HL-60/S4 treated with retinoic acid at 250 ng/mL for 4 days and 3 days (cell line): ENCODE data around the gene EGFL8.
"Not testable (repeated sequence)": the region's sequence is repeated elsewhere in the genome, so short reads cannot be mapped to it uniquely, and the experiment has no call there.

Experiments
- in situ Hi-C: fragments of 300-500 bp; cut with MboI; formaldehyde crosslinking; loops from 2 replicates; pipeline ENCODE4 v1.7.0; 2022; ENCODE audit warnings: low sequenced_read_pairs

Gene EGFL8

DNA sequence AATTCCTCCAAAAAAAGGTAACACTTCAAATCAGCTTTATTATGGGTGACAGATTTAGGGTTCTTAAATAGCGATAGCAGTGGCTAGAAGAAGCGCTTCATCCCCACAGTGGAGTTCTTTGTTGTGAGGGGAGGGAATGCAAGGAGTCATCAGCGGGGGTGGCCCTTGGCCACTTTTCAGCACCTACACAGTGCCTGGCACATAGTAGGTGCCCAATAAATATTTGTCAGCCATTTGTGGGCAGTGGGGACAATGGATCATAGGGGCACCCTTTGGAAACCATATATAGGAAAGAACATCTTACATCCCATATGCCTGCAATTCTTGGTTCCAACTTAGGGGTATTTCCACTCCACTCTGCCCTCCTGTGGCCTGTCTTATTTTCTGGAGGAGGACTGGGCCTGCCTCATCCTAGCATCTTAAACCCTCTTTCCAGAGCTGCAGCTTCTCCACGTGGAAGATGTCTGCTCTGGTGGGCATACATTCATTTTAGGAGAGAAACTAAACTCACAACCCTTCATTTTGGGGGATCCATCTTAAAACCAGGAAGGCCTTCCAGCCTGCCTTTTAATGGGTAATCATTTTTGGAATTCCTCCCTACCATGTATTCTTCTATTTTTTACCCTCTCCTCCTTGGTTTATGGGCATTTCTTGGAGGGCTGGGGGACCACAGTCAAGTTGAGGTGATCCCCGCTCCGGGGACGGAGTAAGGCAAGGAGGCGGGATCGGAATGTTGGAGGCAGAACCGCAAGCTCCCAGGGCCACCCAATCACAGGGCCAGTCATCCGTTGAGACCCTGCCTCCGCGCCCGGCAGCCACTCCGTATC, 30.6 kb downstream of the EGFL8 start:
- in situ Hi-C loops, result no loop called here

DNA sequence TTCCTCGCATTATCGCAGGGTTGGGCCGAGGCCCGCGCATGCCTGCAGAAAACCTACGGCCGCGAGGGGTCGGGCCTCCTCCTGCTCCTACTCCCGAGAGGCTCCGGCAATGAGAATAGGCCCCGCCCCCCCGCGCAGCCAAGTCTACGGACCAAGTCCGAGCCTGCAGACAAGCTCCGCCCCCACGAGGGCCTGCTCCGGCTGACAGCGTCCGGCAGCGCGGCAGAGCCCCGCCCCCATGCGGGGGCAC, 31.2 kb downstream of the EGFL8 start:
- in situ Hi-C loops, result no loop called here

DNA sequence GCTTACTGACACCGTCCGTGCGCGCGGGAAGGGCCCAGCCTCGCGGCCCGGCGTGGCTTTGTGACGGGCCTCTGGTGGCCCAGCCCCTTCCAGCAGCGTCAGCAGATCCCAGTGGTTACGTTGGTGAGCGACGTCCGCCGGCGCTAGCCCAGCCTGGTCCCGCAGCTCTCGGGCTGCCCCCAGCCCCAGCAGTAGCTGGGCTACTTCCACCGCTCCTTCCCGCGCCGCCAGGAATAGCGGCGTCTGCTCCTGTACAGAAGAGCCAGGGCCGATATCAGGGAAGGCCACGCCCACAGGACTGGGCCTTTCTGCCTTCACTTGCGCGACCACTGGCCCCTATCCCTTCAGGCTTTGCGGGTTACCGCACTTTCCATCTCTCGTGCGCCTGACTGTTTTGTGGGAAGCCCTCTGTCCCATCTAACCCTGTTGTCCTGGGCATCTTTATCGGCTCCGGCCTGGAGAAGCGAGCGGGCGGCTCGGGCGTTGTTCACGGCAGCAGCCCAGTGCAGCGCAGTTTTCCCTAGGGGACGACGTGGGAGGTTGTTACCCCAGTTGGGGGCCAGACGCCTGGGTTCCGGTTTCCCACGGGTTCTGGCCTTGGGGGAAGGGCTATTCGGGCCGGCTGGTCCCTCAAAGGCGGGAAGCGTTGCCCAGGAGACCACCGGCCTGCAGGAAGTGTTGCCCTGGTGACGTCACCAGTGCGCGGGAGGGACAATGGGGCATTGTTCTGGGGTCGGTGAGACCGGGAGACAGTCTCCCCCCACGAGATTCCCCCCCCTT, 31.7 kb downstream of the EGFL8 start:
- in situ Hi-C loops, result no loop called here

DNA sequence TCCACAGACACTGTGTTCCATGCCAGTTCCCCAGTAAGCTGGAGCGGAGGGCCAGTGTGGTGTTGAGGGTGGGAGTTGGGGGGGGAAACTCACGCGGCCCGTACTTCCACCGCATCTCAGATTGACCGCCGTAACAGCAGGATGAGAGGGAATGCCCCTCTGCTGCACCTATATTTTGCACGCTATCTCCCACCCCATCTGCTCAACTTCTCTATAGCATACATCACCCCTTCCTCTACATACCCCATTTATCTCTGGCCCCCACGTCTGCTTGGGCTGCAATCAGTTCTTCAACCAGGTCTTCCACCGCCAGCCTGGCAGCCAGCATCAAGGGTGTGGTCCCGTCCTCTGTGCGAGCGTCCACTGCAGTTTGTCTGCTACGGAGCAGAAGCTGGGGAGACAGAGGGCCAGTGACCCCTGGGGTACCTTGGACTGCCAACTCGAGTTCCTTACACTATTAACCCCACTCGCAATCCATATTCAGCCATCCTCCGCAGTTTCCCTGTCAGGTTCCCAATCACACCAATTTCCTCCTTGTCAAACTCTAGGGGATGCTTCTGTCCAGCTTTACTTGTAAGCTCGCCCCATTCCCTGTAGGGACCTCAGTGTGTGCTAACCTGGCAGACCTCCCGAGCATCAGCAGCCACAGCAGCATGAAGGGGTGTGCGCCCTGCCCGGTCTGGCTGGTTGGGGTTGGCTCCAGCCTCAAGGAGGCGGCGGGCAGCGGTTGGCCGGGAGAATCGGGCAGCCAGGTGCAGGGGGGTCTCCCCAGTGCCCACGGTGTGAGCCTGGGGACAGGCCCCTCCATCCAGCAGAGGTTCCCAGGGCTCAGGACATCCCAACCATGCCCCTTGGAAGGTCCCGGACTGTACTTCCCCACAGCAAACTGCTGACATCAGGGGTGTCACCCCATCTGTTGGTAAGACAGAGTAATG, 32.6 kb downstream of the EGFL8 start:
- in situ Hi-C loops, result no loop called here

DNA sequence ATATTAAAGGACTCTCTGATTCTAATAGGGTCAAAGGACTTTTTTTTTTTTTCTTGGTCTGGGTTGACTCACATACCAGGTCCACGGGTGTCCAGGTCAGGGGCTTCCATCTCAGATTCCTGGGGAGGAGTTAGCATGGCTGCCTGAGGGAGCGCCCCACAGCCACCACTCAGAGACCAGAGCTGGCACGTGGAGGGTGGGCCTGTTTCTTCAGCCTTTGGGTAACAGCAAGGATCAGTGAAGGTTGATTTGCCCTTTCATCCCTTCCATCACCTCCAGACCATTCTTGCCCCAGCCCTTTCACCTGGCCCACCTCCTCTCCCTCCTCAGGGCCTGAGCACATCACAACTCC, 33.9 kb downstream of the EGFL8 start:
- in situ Hi-C loops, result no loop called here

DNA sequence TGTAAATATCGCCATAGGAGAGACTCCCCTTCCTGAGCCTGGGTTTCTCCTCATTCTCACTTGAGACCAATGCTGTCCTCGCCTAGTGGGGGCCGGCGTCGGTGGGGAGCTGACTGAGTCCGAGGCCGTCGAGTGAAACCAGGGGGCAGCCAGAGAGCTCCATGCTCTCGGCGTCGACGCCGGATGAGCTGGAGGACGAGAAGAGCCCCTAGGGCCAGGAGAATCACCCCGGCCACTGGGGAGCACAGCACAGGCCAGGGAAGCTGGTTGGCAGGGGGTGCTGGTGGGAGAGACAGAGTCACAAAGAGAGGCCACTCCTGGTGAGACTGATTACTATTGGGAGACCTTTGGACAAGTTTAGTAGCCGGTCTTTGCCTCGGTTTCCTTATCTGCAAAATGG, 34.5 kb downstream of the EGFL8 start:
- in situ Hi-C loops, result no loop called here

DNA sequence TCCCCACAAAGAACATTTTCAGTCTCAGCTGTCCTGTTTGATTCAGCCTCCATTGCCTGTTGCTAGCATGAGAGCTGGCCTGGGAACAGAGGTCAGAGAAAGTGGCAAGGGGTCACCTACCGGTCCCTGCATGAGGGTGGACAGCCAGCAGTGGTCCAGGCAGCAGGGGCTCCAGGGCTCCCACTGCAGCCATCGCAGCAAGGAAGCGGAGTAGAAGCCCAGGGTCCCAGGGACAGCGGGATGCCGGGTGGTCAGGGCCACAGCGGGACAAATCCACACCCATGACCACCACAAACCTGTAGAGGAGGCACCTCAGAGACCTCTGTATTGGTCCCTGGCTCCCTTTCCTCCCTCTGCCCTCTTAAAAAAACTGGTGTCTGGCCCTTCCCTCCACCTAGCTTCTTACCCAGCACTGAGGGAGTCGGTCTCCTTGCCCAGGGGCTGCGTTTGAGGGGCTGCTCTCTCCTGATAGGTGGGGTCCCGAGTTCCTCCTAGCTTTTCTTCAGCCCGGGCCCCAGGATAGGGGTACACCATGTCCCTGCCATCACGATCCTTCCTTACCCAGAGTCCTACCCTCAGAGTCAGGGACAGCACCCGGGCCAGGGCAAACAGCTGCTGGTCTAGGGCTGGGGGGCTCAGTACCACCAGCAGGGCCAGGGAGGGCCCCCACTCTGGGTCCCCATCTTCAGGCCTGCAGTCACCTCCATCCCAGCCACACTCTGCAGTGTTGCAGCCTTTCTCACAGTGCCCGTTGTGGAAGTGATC, 36.5 kb downstream of the EGFL8 start:
- in situ Hi-C loops, result no loop called here

DNA sequence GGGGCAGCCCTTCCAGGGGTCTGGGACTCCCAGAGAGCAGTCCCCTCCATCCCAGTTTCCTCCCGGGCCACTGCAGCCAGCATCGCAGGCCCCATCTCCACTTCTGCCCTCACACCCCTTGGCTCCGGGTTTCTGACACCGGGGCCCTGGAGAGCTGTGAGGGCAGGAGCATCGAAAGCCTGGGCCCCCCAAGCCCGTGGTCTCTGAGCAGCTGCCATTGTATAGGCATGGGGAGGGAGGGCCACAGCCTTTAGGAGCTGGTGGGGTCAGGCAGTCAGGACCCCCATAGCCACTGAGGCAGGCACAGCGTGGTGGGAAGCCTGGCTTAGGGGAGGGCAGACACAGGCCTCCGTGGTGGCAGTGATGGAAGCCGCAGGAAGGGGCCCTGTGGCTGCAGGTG, 37.8 kb downstream of the EGFL8 start:
- in situ Hi-C loops, result no loop called here

DNA sequence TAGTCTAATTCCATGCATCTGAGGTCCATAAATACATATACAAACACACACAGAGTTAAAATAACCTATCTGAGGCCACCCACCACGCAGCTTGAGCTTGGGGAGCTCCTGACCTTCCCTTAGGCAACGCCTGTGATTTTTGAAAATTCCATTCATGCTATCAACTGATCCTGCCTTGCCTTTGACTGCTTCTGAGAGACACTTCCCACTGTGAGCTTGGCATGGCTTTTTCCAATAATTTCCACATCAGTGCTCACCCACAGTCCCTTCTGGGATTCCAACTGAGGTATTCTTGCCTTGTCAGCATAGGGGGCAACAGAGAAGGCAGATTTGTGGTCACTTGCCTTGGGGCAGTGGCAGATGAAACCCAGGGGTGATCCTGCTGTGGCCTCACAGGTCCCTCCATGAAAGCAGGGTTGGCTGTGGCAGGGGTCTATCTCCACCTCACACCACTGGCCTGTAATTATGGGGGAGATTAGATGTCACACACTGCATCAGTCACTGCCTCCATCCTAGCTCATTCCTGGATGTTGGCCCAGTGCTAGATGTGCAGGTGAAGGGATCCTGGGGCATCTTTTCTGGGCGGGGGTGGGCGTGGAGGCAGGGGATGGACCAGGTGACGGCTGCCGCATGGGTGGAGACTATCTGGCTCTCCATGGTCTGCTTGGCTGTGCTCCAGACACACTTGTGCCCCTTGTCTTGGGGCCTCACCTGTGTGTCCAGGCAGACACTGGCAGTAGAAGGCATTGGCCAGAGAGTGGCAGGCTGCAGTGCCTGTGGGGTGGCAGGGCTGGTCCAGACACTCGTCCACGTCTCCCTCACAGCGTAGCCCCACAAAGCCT, 39.3 kb downstream of the EGFL8 start:
- in situ Hi-C loops, result no loop called here

DNA sequence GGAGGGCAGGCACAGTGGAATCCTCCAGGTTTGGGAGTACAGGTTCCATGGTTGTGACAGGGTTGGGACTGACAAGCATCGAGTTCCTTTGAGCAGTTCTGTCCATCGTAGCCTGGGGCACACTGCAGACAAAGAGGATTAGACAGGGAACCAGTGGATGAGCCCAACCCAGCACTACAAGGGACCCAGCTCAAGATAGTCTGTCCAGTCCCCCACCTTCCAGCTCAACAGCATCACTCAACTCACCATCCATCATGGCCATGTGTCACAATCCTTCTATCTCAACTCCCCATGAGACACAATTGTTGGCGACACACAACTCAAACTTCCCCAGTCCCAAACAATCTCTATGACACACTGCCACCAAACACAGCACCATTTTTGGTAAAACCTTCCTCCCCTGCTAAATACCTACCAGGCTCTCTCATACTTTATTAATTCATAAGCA, 39.9 kb downstream of the EGFL8 start:
- in situ Hi-C loops, result no loop called here

DNA sequence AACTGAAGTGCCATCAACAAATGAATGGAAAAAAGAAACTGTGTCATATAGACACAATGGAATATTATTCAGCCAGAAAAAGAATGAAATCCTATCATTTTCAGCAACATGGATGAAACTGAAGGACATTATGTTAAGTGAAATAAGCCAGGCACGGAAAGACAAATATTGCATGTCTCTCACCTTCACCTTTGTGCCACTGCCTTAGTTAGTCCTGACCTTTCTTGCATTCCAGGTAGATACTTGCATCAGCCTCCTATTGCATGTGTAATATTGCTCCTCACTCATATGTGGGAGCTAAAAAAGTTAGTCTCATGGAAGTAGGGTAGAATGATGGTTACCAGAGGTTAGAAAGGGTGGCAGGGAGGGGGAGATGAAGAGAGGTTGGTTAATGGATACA, 44.6 kb downstream of the EGFL8 start:
- in situ Hi-C loops, result no loop called here

DNA sequence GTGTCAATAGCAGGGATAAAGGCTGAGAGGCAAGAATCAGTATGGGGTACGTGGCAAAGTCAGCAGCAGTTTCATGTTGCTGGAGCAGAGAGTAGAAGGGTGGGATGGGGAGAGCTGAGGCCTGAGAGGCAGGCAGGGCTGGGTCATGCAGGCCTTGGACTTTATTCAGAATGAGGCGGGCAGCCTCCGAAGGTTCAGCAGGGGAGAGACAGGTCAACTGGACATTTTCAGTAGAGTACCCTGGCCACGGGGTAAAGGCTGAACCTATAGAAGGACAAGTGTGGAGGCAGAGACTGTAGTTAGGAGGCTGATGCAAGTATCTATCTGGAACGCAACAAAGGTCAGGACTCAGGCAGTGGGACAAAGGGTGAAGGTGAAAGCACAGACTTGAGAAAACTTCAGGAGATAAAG, 45.8 kb downstream of the EGFL8 start:
- in situ Hi-C loops, result no loop called here

DNA sequence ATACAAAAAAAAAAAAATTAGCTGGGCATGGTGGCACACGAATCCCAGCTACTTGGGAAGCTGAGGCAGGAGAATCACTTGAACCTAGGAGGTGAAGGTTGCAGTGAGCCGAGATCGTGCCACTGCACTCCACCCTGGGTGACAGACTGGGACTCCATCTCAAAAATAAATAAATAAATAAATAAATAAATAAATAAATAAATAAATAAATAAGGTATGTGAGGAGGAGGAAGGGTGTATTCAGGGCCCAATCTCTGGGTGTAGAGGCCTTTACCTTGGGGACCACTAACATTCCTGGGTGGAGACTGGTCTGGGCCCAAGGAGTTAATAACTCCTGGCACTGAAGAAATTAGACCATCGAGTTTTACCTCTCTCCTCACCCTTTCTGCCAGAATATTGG, 47.0 kb downstream of the EGFL8 start:
- in situ Hi-C loops, result not testable (repeated sequence)

DNA sequence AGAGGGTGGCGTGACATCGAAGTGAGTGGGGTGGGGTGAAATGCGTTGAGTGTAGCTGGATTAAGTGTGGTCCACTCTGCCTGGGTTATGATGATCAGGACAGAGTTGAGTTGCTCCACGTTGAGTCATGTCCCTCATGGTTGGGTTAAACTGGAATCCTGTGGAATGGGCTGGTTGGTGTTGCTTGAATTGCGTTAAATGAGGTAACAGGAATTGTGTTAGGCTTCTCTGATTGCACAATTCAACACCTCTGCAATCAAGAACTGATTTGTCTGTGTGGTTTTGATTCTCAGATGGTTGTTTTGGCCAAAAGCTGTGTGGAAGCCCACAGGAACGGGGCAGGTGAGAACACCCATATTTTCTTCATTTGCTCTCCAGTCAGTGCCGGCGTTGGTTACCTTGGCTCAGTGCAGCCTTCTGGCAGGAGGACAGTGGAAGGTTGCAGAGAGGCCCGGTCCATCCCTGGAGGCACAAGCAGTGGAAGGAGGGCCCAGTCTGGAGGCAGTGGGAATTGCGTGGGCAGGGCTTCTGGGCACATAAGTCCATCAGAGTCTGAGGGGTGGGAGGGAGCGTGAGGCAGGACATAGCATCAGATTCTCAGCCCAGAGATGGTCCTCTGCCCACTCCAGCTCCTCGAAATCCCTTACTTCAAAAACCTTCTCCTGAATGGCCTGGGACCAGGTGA, 47.8 kb downstream of the EGFL8 start:
- in situ Hi-C loops, result no loop called here

DNA sequence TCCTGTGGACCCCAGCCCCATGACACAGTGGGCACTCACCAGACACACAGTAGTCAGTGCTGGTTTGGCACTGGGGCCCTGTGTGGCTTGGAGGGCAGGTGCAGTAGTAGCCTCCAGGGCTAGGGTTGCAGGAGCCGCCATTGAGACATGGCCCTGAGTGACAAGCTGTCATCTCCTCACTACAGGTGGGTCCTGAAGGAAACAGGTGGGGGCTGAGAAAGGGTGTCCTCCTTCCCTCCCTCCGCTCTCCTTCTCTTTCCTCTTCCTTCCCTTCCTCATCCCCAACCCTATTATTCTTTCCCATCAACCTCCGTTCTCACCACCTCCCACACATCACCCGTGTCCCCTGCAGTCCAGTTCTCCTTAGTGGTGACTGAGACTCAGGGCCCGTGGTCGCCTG, 49.3 kb downstream of the EGFL8 start:
- in situ Hi-C loops, result no loop called here

DNA sequence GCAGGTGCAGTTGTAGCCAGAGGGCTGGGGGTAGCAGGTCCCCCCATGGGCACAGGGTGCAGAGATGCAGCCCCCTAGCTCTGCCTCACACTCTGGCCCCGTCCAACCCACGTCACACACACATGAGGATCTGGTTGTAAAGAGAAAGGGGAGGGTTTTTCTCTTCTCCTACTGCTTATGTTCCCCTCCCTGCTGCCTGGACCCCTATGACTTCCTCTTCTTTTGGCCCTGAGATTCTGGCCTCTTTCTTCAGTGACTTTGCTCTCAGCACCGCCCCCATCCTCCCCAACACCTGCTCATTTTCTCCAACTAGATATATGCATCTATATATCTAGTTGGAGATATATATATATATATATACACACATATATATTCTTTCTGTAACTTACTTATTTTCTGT, 49.7 kb downstream of the EGFL8 start:
- in situ Hi-C loops, result no loop called here

DNA sequence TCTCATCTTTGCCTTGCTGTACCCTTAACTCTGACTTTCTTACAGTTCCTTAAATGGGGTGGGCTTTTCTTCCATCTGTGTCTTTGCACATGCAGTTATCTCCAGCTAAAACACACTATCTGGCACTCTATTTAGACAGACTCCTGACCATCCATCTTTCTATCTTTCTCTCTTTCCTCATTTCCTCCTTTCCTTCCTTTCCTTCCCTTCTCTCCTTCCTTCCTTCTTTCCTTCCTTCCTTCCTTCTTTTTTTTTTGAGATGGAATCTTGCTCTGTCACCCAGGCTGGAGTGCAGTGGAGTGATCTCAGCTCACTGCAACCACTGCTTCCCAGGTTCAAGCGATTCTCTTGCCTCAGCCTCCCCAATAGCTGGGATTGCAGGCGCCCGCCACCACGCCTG, 51.2 kb downstream of the EGFL8 start:
- in situ Hi-C loops, result no loop called here

DNA sequence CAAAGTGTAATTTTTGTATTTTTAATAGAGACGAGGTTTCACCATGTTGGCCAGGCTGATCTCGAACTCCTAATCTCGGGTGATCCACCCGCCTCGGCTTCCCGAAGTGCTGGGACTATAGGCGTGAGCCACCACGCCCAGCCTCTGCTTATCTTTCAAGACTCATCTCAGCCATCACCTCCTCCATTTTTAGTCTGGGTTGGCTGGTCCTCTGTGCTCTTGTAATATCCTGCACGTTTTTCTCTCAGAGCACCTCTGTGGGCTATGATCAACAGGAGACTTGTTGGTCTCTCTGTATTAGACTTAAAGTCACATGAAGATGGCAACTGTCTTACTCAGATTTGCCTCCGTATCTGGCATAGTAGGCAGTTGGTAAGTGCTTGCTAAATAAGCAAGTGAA, 51.9 kb downstream of the EGFL8 start:
- in situ Hi-C loops, result no loop called here

DNA sequence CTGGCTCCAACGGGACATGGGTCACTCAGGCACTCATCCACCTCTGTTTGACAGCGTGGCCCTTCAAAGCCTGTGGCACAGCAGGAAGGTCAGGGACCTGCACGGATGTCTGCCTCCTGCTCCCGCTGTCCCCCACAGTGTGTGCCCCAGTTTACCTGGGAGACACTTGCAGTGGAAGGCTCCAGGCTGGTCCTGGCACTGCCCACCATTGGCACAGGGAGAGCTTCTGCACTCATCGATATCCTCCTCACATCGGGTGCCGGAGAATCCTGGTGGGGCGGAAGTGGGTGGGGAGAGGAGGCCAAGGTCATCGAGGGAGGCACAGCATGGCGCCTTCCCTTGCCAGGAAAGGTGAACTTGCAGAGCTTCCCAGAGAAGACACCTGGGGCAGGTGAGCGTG, 52.6 kb downstream of the EGFL8 start:
- in situ Hi-C loops, result no loop called here
